ENCODE results near the gene FOXK1.
"Not testable (repeated sequence)": the region's sequence is repeated elsewhere in the genome, so short reads cannot be mapped to it uniquely, and the experiment has no call there.

FOXK1 gene

DNA sequence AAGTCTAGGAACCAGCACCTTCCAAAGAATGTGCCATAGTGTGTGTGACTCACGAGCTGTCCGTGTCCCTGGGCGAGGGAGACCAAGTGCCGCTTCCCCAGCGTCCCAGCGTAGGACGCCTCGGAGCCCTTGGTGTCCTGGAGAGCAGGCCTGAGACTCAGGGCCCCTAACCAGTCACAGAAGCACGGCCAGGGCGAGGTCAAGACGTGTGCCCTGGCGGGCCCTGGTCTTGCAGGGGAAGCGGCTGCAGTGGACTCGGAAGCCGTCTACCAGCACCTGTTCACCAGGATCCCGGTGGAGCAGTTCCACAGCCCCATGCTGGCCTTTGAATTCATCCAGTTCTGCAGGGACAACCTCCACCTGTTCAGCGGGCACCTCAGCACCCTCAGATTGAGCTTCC, 103.9 kb downstream of the FOXK1 start:
- DNase-seq (ENCODE audit: low read depth): no peak

DNA sequence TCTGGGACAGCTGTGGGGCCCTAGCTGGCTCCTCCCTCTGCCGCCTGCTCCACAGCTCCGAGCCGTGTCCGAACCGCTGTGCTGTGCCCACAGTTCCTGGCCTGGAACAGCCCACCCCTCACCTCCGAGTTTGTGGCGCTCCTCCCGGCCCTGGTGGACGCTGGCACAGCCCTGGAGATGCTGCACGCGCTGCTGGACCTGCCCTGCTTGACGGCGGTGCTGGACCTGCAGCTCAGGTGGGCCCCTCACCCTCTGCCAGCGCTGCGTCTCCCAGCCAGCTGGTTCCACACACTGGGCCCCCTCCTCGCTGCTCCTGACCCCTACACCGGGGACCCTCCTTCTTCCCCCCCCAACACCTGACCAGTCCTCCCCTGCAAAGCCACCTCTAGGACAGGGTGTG, 105.4 kb downstream of the FOXK1 start:
- DNase-seq (ENCODE audit: low read depth): no peak

DNA sequence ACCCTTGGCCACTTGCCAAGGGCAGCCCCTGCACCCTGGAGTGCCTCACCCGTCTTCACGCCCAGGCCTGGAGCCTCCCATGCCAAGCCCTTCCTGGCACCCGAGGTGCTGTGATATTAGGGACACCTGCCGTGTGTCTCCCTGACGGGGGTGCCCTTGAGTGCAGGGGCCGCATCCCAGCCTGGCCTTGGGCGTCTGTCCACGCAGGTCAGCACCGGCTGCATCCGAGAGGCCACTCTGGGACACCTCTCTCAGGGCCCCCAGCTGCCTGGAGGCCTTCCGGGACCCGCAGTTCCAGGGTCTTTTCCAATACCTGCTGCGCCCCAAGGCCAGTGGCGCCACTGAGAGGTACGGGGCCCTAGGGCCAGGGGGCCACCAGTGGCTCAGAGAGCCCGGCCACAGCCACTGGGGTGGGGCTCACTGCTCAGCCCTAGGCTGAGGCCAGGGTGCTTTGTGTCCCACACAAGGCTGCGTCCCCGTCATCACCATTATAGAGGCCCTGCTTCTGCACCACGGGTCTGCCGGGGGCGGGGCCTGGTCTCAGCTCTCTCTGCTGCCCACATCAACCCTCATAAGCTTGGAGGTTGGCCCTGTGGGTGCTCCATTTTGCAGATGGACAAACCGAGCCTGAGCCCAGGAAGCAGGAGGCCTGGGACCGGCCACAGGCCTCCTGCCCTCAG, 106.0 kb downstream of the FOXK1 start:
- DNase-seq (ENCODE audit: low read depth): no peak

DNA sequence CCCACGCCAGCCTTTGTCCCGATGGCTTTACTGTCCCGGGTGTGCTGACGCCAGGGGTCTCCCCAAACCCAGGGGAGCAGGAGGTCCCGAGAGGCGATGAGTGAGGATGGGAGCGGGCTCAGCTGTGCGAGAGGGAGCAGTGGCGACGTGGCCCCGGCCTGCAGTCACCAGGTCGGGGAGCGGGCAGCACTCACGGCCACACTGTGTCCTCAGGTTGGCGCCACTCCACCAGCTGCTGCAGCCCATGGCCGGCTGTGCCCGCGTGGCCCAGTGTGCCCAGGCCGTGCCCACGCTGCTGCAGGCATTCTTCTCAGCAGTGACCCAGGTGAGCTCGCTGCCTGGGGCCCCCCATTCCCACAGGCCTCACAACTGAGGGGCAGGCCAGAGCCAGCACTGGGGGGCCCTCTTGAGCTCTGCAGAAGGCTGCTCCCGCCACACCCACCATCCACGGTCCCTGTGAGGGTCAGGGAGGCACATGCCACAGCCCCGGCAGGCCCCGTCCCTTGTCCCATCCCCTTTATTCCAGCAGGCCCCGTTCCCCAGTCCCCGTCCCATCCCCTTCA, 106.6 kb downstream of the FOXK1 start:
- DNase-seq (ENCODE audit: low read depth): no peak

DNA sequence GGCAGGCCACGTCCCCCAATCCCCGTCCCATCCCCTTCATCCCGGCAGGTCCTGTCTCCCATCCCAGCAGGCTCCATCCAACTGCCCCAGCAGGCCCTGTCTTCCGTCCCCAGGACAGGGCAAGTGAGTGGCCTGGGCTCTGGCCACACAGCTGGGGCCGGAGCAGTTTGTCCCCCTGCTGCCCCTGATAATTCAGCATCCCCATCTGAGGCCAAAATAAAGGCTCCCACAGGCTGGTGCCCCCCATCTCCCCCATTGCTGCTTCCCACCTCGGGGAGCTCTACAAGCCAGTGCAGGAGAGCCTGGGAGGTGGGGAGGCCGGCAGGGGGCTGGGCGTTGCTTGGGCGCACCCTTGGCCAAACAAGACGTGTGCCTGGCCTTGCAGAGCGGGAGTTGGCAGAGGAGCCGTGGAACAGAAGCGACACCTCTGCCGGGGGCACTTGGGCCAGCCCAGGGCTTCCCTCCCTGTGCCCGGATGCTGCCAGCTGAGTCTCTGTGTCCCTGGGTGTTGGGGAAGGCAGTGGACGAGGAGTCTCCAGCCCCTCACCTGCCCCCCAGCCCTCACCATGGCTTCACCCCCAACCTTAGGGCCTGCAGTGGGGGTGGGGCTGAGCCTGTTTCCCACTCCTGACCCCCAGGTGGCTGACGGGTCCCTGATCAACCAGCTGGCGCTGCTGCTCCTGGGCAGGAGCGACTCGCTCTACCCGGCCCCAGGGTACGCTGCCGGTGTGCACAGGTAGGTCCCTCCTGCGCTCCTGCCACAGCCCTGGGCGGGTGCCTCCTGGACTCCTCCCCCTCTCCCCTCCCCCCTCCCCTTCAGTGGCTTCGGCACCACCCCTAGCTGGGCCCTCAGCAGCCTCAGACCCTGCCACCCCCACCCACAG, 107.3 kb downstream of the FOXK1 start:
- DNase-seq (ENCODE audit: low read depth): no peak

DNA sequence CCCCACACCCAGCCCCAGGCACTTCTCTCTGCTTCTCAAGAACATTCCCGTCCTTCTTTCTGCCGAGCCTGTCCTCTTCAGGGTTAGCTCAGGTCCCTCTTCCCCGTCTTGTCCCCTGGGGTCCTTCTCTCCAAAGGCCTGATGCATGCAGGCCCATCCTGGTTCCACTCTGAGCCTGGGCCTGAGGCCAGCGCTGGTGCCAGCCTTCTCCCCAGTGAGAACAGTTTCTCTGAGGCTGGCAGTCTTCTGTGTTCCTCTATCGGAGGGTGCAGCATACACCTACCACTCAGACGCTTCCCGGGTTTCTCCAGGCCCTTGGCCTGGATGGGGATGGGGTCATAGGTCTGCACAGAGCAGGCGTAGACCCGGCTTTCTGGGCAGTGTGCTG, 108.0 kb downstream of the FOXK1 start:
- no peak for DNase-seq (ENCODE audit: low read depth)

DNA sequence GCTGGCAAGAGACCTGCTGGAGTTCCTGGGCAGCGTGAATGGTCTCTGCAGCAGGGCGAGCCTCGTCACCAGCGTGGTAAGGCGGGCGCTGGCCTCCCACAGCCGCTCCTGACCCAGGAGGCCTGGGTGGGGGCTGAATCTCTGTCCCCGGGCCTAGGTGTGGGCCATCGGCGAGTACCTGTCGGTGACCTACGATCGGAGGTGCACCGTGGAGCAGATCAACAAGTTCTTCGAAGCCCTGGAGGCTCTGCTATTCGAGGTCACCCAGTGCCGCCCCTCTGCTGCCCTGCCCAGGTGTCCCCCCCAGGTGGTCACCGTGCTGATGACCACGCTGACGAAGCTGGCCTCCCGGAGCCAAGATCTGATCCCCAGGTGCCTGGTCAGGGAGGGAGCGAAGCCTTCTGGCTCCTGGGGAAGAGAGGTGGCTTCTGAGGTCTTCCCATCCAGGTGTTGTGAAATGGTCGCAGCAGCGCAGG, 108.5 kb downstream of the FOXK1 start:
- no peak for DNase-seq (ENCODE audit: low read depth)

DNA sequence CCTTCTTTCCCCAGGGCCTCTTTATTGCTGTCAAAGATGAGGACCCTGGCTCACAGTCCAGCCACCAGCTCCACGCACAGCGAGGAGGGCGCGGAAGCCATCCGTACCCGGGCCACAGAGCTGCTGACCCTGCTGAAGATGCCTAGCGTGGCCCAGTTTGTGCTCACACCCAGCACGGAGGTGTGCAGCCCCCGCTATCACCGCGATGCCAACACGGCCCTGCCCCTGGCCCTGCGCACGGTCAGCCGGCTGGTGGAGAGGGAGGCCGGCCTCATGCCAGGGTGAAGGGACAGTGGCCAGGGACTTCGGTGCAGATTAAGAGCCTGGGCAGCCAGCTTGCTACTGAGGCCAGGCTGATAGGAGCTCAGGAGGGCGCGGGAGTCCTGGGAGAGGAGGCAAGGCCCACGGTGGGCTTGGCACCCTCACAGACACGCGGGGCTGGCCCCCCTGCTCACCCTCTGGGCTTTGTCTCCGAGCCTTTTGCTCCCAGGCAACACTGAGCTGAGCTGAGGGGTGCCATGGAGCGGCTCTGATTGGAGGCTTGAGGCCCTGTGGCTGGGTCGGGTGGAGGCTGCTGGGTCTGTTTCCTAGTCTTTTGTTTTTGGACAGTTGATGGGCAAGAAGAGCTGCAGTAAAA, 109.1 kb downstream of the FOXK1 start:
- DNase-seq (ENCODE audit: low read depth): no peak

DNA sequence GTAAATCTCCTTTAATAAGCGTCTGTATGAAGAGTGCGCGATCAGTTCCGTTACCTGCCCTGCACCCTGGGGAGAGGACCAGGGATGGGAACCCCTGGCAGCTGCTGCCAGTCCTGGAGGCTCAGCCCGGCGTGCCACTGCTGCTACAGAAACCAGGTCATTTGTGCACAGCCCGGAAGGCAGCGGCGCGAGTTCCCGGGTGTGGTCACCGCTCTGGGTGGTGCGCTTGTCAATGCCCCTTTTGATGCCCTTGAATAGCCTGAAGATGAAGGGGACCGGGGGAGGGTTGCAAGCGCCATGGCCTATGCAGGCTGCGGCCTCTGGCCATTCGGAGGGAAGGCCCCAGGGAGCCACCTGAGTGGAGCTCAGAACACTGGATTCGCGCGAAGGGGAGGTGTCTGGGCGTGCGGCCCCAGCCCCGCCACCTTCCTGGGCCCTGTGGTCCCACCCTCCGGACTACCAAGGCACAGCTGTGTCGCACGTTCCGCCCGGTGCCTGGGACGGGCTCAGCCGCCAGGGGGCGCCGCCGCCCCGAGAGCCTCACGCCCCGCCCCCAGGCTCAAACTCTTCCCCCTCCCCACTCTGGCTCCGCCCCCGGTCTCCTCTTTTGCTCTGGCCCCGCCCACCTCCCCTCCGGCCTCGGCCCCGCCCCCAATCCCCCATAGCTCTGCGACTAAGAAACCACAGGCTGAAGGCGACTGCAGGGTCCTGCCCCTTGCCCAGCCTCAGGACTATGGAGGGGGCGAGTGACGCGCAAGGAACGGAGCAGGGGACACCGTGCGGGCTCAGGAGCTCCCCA, 109.8 kb downstream of the FOXK1 start:
- DNase-seq (ENCODE audit: low read depth): peak; percentile 81

DNA sequence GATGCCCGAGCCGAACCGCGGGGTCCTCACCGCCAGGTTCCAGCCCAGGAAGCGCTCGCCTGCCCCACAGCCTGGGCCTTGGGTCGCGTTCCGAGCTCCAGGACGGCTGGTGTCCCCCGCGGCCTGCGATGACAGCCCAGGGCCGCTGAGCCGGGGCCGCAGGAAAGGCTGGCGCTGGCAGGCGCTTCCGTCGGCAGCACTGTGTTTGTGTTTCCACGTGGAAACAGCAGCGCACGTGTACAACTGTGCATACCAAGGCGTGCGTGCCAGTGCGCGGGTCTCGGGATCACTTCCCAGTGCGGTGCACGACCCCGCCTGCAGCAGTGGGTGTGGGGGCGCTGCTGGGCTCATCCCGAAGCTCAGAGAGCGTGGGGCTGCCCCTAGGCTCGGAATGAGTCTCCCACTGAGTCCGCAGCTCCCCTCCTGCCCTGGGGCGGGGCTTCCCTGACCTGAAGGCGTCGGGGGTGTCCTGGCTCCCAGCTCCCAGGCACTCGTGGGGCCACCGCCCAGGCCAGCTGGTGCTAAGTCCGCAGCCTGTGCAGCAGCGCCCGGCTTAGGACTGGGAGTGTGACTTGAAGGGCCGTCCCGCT, 110.5 kb downstream of the FOXK1 start:
- no peak for DNase-seq (ENCODE audit: low read depth)

DNA sequence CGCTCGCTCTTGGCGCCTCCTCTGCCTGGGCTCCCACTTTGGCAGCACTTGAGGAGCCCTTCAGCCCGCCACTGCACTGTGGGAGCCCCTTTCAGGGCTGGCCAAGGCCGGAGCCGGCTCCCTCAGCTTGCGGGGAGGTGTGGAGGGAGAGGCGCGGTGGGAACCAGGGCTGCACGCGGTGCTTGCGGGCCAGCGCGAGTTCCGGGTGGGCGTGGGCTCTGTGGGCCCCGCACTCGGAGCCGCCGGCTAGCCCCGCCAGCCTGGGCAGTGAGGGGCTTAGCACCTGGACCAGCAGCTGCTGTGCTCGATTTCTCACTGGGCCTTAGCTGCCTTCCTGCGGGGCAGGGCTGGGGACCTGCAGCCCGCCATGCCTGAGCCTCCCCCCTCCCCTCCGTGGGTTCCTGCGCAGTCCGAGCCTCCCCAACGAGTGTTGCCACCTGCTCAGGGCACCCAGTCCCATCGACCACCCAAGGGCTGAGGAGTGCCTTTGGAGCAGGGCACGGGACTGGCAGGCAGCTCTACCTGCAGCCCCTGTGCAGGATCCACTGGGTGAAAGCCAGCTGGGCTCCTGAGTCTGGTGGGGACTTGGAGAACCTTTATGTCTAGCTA, 111.4 kb downstream of the FOXK1 start:
- DNase-seq (ENCODE audit: low read depth): not testable (repeated sequence)

DNA sequence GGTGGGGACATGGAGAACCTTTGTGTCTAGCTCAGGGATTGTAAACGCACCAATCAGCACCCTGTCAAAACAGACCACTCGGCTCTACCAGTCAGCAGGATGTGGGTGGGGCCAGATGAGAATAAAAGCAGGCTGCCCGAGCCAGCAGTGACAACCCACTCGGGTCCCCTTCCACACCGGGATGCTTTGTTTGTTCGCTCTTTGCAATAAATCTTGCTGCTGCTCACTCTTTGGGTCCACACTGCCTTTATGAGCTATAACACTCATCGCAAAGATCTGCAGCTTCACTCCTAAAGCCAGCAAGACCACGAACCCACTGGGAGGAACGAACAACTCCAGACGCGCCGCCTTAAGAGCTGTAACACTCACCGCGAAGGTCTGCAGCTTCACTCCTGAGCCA, 112.1 kb downstream of the FOXK1 start:
- DNase-seq (ENCODE audit: low read depth): not testable (repeated sequence)

DNA sequence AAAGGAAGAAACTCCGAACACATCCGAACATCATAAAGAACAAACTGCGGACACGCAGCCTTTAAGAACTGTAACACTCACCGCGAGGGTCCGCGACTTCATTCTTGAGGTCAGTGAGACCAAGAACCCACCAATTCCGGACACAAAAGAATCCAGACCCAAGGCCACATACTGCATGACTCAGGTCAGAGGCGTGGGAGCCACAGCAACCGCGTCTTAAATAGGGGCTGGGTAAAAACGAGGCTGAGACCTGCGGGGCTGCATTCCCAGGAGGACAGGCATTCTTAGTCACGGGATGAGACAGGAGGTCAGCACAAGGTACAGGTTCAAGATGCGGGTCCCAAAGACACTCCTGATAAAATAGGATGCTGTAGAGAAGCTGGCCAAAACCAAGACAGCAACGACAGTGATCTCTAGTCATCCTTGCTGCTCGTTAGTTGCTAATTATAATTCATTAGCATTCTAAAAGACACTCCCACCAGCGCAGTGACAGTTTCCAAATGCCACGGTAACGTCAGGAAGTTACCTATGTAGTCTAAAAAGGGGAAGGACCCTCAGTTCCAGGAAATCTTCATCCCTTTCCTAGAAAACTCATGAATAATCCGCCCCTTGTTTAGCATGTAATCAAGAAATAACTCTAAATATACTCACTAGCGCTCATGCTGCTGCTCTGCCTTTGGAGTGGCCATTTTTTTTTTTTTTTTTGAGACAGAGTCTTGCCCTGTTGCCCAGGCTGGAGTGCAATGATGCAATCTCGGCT, 112.7 kb downstream of the FOXK1 start:
- no peak for DNase-seq (ENCODE audit: low read depth)

DNA sequence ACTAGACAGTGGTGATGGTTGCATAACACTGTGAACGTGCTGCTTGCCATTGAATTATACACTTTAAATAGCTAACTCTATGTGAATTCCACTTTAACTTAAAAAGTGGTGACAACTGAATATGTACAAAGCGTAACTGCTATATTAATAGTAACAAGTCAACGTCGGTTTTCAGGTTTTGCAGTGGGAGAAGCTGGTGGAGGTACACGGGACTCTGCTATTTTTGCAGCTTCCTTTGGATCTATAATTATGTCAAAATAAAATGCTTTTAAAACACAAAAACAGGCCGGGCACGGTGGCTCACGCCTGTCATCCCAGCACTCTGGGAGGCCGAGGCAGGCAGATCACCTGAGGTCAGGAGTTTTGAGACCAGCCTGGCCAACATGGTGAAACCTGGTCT, 114.4 kb downstream of the FOXK1 start:
- DNase-seq (ENCODE audit: low read depth): no peak

DNA sequence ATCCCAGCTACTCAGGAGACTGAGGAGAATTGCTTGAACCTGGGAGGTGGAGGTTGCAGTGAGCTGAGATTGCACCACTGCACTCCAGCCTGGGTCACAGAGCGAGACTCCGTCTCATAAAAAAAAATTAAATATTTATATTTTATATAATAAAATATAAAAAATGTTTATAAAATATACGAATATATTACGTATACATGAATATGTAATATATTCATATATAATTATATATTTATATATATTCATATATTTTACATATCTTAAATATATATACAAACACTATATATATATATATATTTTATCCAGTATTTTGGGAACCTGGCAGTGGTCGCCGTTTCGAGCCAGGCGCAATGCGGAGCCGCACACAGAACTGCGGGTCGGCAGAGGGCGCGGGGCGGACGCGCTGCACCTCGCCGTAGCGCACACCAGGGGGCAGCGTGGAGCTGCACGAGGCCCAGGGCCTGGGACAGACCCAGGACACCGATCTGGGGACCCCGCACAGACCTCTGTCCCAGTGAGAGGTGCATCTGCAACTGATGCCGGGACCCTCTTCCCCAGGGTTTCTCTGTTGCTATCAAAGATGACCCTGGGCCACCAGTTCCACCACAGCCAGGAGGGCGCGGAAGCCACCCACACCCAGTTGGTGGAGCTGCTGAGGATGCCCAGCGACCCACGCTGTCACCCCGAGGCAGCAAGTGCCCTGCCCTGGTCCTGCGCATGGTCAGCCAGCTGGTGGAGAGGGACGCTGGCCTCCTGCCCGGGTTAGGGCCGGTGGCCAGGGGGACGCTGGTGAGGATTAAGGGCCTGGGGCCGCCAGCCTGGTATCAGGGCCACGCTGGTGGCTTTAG, 116.0 kb downstream of the FOXK1 start:
- DNase-seq (ENCODE audit: low read depth): peak; percentile 67

DNA sequence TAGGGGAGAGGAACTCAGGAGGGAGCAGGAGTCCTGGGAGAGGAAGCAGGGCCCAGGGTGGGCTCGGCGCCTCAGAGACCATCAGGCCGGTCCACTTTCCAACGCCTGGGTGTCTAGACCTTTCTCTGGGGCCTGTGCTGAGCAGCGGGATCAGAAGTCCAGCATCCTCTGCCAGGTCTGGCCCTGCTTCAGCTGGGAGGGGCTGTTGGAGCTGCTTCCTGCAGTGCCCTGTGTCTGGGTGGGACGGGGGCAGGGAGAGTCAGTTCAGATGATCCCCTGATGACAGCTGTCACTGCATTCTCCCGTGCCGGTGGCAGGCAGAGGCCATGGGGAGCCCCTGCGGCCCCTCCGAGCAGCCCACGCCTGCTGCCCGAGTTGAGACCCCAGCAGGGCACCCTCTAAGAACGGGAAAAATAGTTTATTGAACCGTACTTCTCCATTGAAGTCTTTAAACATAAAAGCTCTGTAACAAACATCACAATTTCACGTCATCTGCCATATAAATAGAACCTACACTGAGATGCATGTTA, 116.7 kb downstream of the FOXK1 start:
- DNase-seq (ENCODE audit: low read depth): no peak

DNA sequence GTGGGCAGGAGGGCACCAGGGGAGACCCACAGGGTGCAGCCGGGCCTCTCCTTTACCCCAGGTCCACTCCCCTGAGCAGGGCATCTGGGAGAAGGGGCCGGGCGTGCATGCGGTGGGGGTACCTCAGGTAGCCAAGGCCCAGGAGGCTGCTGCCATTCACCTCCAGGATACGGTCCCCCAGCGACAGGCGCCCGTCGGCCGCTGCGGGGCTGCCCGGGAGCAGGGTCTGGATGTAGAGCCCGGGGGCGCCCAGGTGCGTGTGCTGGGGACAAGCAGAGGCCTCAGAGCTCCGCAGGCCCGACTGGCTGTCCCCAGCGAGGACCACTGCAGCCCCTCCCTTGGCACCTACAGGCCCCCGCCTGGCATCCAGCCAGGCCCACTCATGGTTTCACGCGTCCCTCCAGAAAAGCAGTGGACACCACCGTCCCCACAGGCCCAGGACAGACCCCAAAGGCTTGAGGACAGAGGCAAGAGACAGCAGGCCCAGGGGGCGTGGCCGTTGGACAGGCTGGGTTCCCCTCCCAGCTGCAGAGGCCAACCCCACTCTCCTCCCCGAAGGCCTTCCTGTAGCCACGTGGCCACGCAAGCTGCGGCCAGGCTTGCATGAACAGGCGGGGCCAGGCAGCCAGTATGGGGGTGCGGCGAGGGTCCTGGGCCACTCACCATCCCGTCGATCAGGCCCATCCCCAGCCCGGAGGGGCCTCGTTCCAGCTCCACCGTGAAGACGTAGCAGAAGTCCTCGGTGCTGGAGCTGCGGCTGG, 117.6 kb downstream of the FOXK1 start:
- no peak for DNase-seq (ENCODE audit: low read depth)

DNA sequence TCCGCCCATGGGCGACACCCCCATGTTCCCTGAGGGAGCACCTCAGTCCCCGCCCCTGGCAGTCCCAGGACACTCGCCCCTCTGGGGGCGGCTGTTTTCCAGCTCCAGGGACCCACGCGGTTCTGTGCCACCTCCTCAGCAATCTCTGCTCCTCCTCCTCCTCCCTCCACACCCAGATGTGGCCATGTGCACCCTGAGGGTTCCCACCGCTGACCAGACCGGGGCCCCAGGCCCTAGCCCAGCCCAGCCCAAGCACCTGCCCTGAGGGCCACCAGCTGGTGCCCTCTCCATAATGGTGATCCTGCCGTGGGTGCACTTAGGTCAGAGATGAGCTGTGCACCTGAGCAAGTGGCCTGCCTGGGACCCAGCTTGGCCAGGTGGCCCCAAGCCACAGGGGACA, 118.4 kb downstream of the FOXK1 start:
- no peak for DNase-seq (ENCODE audit: low read depth)

Measured in activated T-cell treated with anti-CD3 and anti-CD28 coated beads for 48 hours (primary cell).